Activated CD8-positive, alpha-beta T cell treated with anti-CD3 and anti-CD28 coated beads for 36 hours (primary cell): Measurements from ENCODE around the gene TGM3. TPM values are rescaled to one million over a fixed set of nuclear protein-coding genes. Genes with fewer than 3 reads are reported as not detected.

ENCODE experiments used
- ATAC-seq: fragments of 200-7000 bp; cut with Tn5 transposase; one replicate; pipeline ENCODE4 v1.10.0; 2021; ENCODE audit warnings: mild to moderate bottlenecking, moderate library complexity
- CTCF ChIA-PET: fragments of 350-600 bp; sonication (Branson Sonifier 250); formaldehyde crosslinking; loops from one replicate; lab custom pipeline; 2021; ENCODE audit warnings: antibody characterized with exemption; lab: Charles Lee
- POLR2A ChIA-PET: fragments of 350-600 bp; sonication (Branson Sonifier 250); formaldehyde crosslinking; loops from one replicate; lab custom pipeline; 2021; ENCODE audit warnings: antibody characterized with exemption; lab: Charles Lee
- DNase-seq: peaks from one replicate; pipeline ENCODE4 v3.0.0-alpha.2; 2020
- H3K27ac Mint-ChIP-seq: one replicate; pipeline ENCODE4 v1.8.0; 2021; ENCODE audit warnings: mild to moderate bottlenecking, mixed read lengths
- H3K27me3 Mint-ChIP-seq: one replicate; pipeline ENCODE4 v1.8.0; 2021; ENCODE audit warnings: mixed read lengths
- H3K36me3 Mint-ChIP-seq: one replicate; pipeline ENCODE4 v1.8.0; 2021; ENCODE audit warnings: low read depth, mixed read lengths
- H3K4me1 Mint-ChIP-seq: one replicate; pipeline ENCODE4 v1.8.0; 2021; ENCODE audit warnings: low read depth, mixed read lengths
- H3K4me3 Mint-ChIP-seq: one replicate; pipeline ENCODE4 v1.8.0; 2021; ENCODE audit warnings: mild to moderate bottlenecking, moderate library complexity, mixed read lengths
- H3K9me3 Mint-ChIP-seq: one replicate; pipeline ENCODE4 v1.8.0; 2021; ENCODE audit warnings: mixed read lengths
- CTCF ChIP-seq: fragments of 200-600 bp; IDR thresholded peaks from one replicate; pipeline ENCODE4 v1.8.0; 2022; ENCODE audit warnings: antibody characterized with exemption, mild to moderate bottlenecking
- intact Hi-C: fragments of 100-400 bp; cut with micrococcal nuclease; formaldehyde crosslinking; loops from one replicate; pipeline ENCODE4 v1.10.0; 2022
- total RNA-seq, 2 experiments: library from RNA; stranded (reverse); gene quantifications; one replicate each; pipeline ENCODE4 v1.2.3, GENCODE V29; 2021

TGM3 gene
- total RNA-seq, 2 experiments from 2014 or later = not detected

DNA sequence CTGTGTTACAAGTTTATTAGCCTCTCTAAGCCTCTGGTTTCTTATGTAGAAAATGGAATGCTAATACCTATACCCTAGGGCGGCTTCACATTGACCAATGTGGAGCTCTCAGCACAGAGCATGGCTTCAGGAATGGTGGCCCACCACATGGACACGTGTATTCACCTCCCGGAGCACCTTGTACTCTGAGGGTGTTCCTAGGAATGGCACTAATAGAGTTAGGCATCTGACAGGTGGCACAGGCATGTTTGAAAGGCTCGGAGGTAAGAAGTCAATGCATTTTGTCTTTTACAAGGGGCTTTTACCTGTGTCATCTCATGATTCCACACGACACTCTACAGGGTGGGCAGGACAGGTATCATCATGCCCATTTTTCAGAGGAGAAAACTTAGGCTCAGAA is 5.3 kb upstream of the TGM3 start:
- Mint-ChIP-seq H3K9me3 (no peaks in the 10 kb centered on the region), H3K27ac (no peak overlapping the region), H3K4me1 (no peaks in the 10 kb centered on the region), H3K4me3 (no peak overlapping the region), H3K27me3 (peaks cover 11% of the 10 kb centered on the region), H3K36me3 (no peaks in the 10 kb centered on the region)
- ATAC-seq = no peak
- intact Hi-C loops = no loop called here
- POLR2A ChIA-PET = no interaction called here
- CTCF ChIA-PET = no interaction called here
- no peak for TF ChIP-seq CTCF
- no peak for DNase-seq

- H3K4me1 Mint-ChIP-seq = no peaks in the 10 kb centered on the region
- intact Hi-C loops = no loop called here
- ChIA-PET POLR2A (interaction anchor here (0.6 kb wide), 1 partner anchor 18 kb away, joined by 3 read pairs; no protein-coding TSS in a partner anchor), CTCF (interaction anchor here (0.8 to 1.2 kb wide), 2 partner anchors 16 to 284 kb away, joined by 3 read pairs; no protein-coding TSS in a partner anchor)
- TF ChIP-seq CTCF = no peak
- ATAC-seq = no peak
- H3K36me3 Mint-ChIP-seq = no peaks in the 10 kb centered on the region
- no peaks in the 10 kb centered on the region for H3K9me3 Mint-ChIP-seq
- H3K4me3 Mint-ChIP-seq = no peak overlapping the region
- H3K27me3 Mint-ChIP-seq = peaks cover 11% of the 10 kb centered on the region
- DNase-seq = no peak
- H3K27ac Mint-ChIP-seq = no peak overlapping the region
Measured at GRCh38 chr20:2292416-2293110, 3.2 kb upstream of the TGM3 start.

GRCh38 chr20:2293486-2293885 is 2.3 kb upstream of the TGM3 start:
- Mint-ChIP-seq H3K27me3 (peaks cover 11% of the 10 kb centered on the region), H3K9me3 (no peaks in the 10 kb centered on the region), H3K4me3 (no peak overlapping the region), H3K36me3 (no peaks in the 10 kb centered on the region), H3K27ac (no peak overlapping the region), H3K4me1 (no peaks in the 10 kb centered on the region)
- intact Hi-C loops = no loop called here
- no peak for ATAC-seq
- no peak for DNase-seq
- no peak for TF ChIP-seq CTCF
- POLR2A ChIA-PET = interaction anchor here (0.8 kb wide), 1 partner anchor 20 kb away, joined by 3 read pairs; no protein-coding TSS in a partner anchor
- CTCF ChIA-PET = no interaction called here

DNA sequence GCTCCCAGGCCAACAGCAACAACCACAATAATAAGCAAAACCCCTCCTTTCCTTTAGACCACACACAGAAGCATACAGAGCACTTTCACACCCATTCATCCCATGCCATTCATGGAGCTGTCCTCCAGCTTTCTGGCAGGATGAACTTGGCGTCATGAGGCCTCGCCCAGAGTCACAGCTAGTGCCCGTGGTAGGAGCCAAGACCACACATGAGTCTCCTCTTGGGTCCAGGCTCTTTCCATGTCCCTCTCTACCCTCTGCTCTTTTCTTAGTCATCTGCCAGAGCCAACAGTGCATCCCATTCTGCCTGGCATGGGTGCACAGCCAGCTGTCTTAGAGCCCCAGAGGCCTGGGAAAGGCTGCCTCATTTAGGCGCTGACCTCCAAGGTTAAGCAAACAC is 1.8 kb upstream of the TGM3 start:
- ATAC-seq (no peak), DNase-seq (no peak)
- Mint-ChIP-seq H3K4me3 (no peak overlapping the region), H3K36me3 (no peaks in the 10 kb centered on the region), H3K27ac (no peak overlapping the region), H3K9me3 (no peaks in the 10 kb centered on the region), H3K27me3 (peaks cover 8% of the 10 kb centered on the region), H3K4me1 (no peaks in the 10 kb centered on the region)
- no peak for TF ChIP-seq CTCF
- ChIA-PET POLR2A (interaction anchor here (0.8 kb wide), 1 partner anchor 20 kb away, joined by 3 read pairs; no protein-coding TSS in a partner anchor), CTCF (no interaction called here)
- intact Hi-C loops = no loop called here

- DNase-seq = no peak
- no peak for TF ChIP-seq CTCF
- Mint-ChIP-seq H3K4me1 (no peaks in the 10 kb centered on the region), H3K27me3 (peaks cover 6% of the 10 kb centered on the region), H3K9me3 (no peaks in the 10 kb centered on the region), H3K36me3 (no peaks in the 10 kb centered on the region), H3K4me3 (no peak overlapping the region), H3K27ac (no peak overlapping the region)
- intact Hi-C loops = no loop called here
- ChIA-PET POLR2A (no interaction called here), CTCF (no interaction called here)
- no peak for ATAC-seq
Measured at GRCh38 chr20:2295286-2295685, 515 bp upstream of the TGM3 start.
